RWPE2 (cell line): Measurements from ENCODE around the gene ITK.

Experiments
- ATAC-seq: fragments of 200-7000 bp; cut with Tn5 transposase; 3 replicates; pipeline ENCODE4 v1.9.1; 2021; ENCODE audit warnings: low read depth
- DNase-seq: peaks from one replicate; pipeline ENCODE4 v3.0.0-alpha.2; 2020; ENCODE audit warnings: low spot score
- H3K27ac ChIP-seq: fragments of 450-650 bp; 2 replicates; pipeline ENCODE4 v1.5.1; 2017; ENCODE audit warnings: mild to moderate bottlenecking; ENCODE audit not compliant: poor library complexity, severe bottlenecking
- H3K27me3 ChIP-seq: fragments of 250-450 bp; sonication (Bioruptor Pico); 2 replicates; pipeline ENCODE4 v1.5.1; 2021; ENCODE audit warnings: mild to moderate bottlenecking, moderate library complexity; ENCODE audit not compliant: insufficient read depth, poor library complexity, severe bottlenecking
- H3K36me3 ChIP-seq: fragments of 250-450 bp; sonication (Bioruptor Pico); 2 replicates; pipeline ENCODE4 v1.5.1; 2020; ENCODE audit warnings: low read depth, mild to moderate bottlenecking, moderate library complexity
- H3K4me1 ChIP-seq: fragments of 250-450 bp; sonication (Bioruptor Pico); 2 replicates; pipeline ENCODE4 v1.5.1; 2021; ENCODE audit warnings: mild to moderate bottlenecking, moderate library complexity; ENCODE audit not compliant: insufficient read depth, poor library complexity, severe bottlenecking
- H3K4me3 ChIP-seq: fragments of 250-450 bp; sonication (Bioruptor Pico); 2 replicates; pipeline ENCODE4 v1.5.1; 2021; ENCODE audit warnings: mild to moderate bottlenecking, moderate library complexity; ENCODE audit not compliant: severe bottlenecking
- H3K9me3 ChIP-seq: fragments of 250-450 bp; sonication (Bioruptor Pico); 2 replicates; pipeline ENCODE4 v1.5.1; 2021; ENCODE audit warnings: mild to moderate bottlenecking, moderate library complexity; ENCODE audit not compliant: severe bottlenecking
- TF ChIP-seq, protein P1 (sequence below): fragments of 450-650 bp; IDR thresholded peaks from one replicate; pipeline ENCODE4 v1.5.1; 2017; ENCODE audit warnings: mild to moderate bottlenecking, moderate library complexity; ENCODE audit not compliant: poor library complexity, severe bottlenecking

The ITK gene

DNA sequence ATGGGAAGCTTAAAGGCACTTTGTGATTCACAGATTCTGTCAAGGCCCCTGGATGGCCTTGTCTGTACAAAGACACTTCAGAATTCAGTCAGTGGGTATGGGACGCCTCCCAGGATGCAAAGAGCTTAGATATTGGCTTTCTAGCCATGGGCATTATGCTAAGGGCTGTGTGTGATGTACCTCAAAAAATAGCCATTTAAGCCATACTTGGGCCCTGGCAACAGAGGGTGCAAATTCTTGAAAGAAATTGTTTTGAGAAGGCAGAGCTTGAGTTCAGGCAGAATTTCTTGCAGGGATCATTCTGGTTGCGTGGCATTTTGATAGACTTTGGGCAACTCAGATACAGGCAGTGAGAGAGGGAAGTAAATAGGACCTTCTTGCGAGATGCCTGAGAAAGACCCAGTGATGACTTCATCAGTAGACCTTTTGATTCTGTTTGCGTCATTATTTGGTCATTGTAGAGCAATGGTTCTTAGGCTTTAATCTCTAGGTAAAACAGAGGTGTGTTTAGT is 89.2 kb downstream of the ITK start:
- Histone ChIP-seq H3K27ac (no peak overlapping the region), H3K9me3 (no peaks in the 10 kb centered on the region), H3K27me3 (peaks cover 17% of the 10 kb centered on the region), H3K4me3 (no peak overlapping the region), H3K4me1 (no peaks in the 10 kb centered on the region), H3K36me3 (no peaks in the 10 kb centered on the region)
- DNase-seq (no peak), ATAC-seq (no peak)
- TF ChIP-seq, protein P1, sequence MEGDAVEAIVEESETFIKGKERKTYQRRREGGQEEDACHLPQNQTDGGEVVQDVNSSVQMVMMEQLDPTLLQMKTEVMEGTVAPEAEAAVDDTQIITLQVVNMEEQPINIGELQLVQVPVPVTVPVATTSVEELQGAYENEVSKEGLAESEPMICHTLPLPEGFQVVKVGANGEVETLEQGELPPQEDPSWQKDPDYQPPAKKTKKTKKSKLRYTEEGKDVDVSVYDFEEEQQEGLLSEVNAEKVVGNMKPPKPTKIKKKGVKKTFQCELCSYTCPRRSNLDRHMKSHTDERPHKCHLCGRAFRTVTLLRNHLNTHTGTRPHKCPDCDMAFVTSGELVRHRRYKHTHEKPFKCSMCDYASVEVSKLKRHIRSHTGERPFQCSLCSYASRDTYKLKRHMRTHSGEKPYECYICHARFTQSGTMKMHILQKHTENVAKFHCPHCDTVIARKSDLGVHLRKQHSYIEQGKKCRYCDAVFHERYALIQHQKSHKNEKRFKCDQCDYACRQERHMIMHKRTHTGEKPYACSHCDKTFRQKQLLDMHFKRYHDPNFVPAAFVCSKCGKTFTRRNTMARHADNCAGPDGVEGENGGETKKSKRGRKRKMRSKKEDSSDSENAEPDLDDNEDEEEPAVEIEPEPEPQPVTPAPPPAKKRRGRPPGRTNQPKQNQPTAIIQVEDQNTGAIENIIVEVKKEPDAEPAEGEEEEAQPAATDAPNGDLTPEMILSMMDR = no peak

DNA sequence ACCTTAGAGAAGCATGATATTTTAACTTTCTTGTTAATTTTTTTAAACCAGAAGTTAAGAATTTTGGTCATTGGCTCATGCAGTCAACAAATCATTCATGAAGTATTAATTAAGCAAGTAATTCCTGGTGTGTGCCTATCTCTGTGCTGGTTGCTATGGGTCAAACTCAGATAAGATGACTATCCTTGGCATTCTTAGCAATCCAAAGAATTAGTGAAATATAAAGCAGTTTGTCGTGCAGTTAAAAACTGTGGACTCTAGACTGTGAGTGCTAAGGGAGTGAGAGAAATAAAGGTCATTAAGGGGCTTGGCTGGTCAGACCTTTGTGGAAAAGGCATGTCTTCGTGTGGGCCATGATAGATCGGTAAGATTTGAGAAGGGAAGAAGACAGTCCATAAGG is 90.1 kb downstream of the ITK start:
- no peak for ATAC-seq
- no peaks in the 10 kb centered on the region for H3K36me3 ChIP-seq
- H3K4me1 ChIP-seq = no peaks in the 10 kb centered on the region
- DNase-seq = no peak
- H3K27ac ChIP-seq = no peak overlapping the region
- no peak overlapping the region for H3K4me3 ChIP-seq
- TF ChIP-seq, protein P1 = no peak
- no peaks in the 10 kb centered on the region for H3K9me3 ChIP-seq
- peaks cover 11% of the 10 kb centered on the region for H3K27me3 ChIP-seq

DNA sequence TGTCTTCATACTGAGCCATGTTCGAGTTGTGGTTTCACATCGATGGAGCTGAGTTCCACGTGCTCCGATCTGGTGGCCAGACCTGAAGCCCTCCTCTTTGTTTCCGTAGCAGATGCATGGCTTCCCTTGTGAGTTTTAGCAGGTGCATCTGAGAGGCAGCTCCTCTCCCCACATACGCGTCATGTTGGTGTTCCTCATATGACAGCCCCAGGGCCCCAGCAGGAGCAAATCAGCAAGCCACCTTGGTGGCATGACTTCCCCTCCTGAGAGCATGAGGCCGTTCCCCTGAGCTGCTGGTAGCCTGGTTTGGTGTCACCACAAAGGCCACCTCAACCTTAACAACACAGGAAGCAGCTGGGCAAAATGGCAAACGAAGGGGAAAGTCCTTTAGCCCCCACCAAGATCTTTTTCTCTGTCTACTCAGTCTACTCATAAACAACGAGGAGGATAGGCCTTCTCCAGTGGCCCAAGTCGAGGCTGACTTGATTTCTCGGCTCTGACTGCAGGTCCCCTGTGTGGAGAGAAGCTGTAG is 91.2 kb downstream of the ITK start:
- no peaks in the 10 kb centered on the region for H3K36me3 ChIP-seq
- no peaks in the 10 kb centered on the region for H3K9me3 ChIP-seq
- ATAC-seq = peak; percentile 26; the same call in 1 of the 3 replicates
- H3K4me3 ChIP-seq = no peak overlapping the region
- no peak overlapping the region for H3K27ac ChIP-seq
- DNase-seq = no peak
- H3K4me1 ChIP-seq = no peaks in the 10 kb centered on the region
- H3K27me3 ChIP-seq = peaks cover 8% of the 10 kb centered on the region
- TF ChIP-seq, protein P1 = no peak

DNA sequence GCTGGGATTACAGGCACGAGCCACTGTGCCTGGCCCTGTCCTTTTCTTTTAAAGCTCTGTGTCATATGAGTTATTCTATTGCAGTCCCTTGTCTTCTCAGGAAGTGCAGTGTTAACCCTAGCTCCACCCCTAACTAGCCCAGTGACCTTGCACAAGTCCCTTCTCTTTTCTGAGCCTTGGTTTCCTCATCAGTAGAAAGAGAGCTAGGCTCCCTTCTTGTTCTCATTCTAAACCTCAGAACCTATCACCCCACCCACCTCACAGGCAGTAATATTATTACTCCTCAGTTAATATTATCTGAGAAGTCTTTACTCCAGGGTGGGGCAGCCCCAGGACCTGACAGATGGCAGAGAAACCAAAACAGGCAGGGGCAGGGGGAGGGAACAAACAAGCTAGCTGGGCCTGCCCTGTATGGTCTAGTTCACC is 92.5 kb downstream of the ITK start:
- no peaks in the 10 kb centered on the region for H3K9me3 ChIP-seq
- H3K36me3 ChIP-seq = no peaks in the 10 kb centered on the region
- TF ChIP-seq, protein P1 = no peak
- no peak overlapping the region for H3K27ac ChIP-seq
- H3K4me3 ChIP-seq = no peak overlapping the region
- H3K27me3 ChIP-seq = no peaks in the 10 kb centered on the region
- H3K4me1 ChIP-seq = no peaks in the 10 kb centered on the region
- ATAC-seq (no peak), DNase-seq (no peak)

DNA sequence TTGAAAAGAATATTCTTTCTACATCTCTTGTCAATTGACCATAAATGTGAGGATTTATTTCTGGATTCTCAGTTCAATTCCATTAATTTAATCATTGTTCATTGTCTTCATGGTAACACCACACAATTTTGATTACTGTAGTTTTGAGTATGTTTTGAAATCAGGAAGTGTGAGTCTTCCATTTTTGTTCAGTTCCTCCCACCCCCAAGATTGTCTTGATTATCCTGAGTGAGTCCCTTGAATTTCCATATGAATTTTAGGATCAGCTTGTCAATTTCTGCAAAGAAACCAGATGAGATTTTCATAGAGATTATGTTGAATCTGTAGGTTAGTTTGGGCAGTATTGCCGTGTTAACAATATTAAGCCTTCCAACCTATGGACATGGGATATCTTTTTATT is 94.8 kb downstream of the ITK start:
- no peak for ATAC-seq
- no peaks in the 10 kb centered on the region for H3K4me1 ChIP-seq

More for the DNA sequence above, 94.8 kb downstream of the ITK start:
- DNase-seq = no peak
- Histone ChIP-seq H3K4me3 (no peak overlapping the region), H3K36me3 (no peaks in the 10 kb centered on the region), H3K27me3 (no peaks in the 10 kb centered on the region), H3K9me3 (no peaks in the 10 kb centered on the region), H3K27ac (no peak overlapping the region)
- TF ChIP-seq, protein P1 = no peak
